K562 (cell line): Measurements from ENCODE around the gene PLA2R1. TPM values are rescaled to one million over a fixed set of nuclear protein-coding genes. Genes with fewer than 3 reads are reported as not detected.
A peak's percentile ranks its signal among the peaks of the same experiment; 100 is the strongest.

Experiments used
- CBFA2T3 ChIP-seq: fragments of 450-650 bp; IDR thresholded peaks from 2 replicates; pipeline ENCODE4 v1.6.1; 2017
- EWSR1 ChIP-seq: fragments of 450-650 bp; IDR thresholded peaks from 2 replicates; pipeline ENCODE4 v1.6.1; 2018; ENCODE audit warnings: borderline replicate concordance, mild to moderate bottlenecking, low read depth, moderate library complexity; ENCODE audit not compliant: partially characterized antibody
- HIVEP1 ChIP-seq: fragments of 250-450 bp; sonication (Bioruptor Pico); IDR thresholded peaks from 2 replicates; pipeline ENCODE4 v1.4.0; 2020; ENCODE audit warnings: mild to moderate bottlenecking
- ILK ChIP-seq: fragments of 450-650 bp; IDR thresholded peaks from 2 replicates; pipeline ENCODE4 v1.6.1; 2016; ENCODE audit warnings: missing genetic modification characterization, low read depth, mild to moderate bottlenecking, missing compliant biosample characterization, moderate library complexity, borderline replicate concordance
- IRF2 ChIP-seq: sonication (generic); formaldehyde crosslinking; IDR thresholded peaks from 2 replicates; pipeline ENCODE4 v1.8.1; 2022; ENCODE audit warnings: mild to moderate bottlenecking, missing genetic modification reagents
- MED1 ChIP-seq: sonication (generic); formaldehyde crosslinking; IDR thresholded peaks from 2 replicates; pipeline ENCODE4 v1.8.1; 2023; ENCODE audit warnings: missing genetic modification reagents, borderline replicate concordance
- PHTF2 ChIP-seq: fragments of 250-450 bp; sonication (Bioruptor Pico); IDR thresholded peaks from 2 replicates; pipeline ENCODE4 v1.5.0; 2021; ENCODE audit warnings: mild to moderate bottlenecking
- PREB ChIP-seq: sonication (generic); formaldehyde crosslinking; IDR thresholded peaks from 2 replicates; pipeline ENCODE4 v1.8.1; 2023; ENCODE audit warnings: mild to moderate bottlenecking, missing genetic modification reagents
- PRMT5 ChIP-seq: sonication (generic); formaldehyde crosslinking; IDR thresholded peaks from 2 replicates; pipeline ENCODE4 v1.5.0; 2020; ENCODE audit warnings: missing genetic modification reagents
- REST ChIP-seq, 2 experiments: fragments of 450-650 bp; formaldehyde crosslinking in 1 of 2; IDR thresholded peaks; 2 replicates each; pipeline versions ENCODE4 v1.4.0 to v1.6.1; 2014 to 2020; ENCODE audit warnings: mild to moderate bottlenecking in 2 of 2, borderline replicate concordance in 1 of 2, low read depth in 1 of 2
- SMAD1 ChIP-seq: fragments of 150-350 bp; IDR thresholded peaks from 2 replicates; pipeline ENCODE4 v1.6.1; 2014; ENCODE audit warnings: low read length, low read depth; ENCODE audit not compliant: partially characterized antibody
- TAF9B ChIP-seq: fragments of 450-650 bp; IDR thresholded peaks from 2 replicates; pipeline ENCODE4 v1.6.1; 2018; ENCODE audit warnings: mild to moderate bottlenecking; ENCODE audit not compliant: partially characterized antibody
- ZFPM2 ChIP-seq: fragments of 250-450 bp; sonication (Bioruptor Pico); IDR thresholded peaks from 2 replicates; pipeline ENCODE4 v1.5.1; 2022; ENCODE audit warnings: mild to moderate bottlenecking
- ZFX ChIP-seq: sonication (generic); formaldehyde crosslinking; IDR thresholded peaks from 2 replicates; pipeline ENCODE4 v1.8.0; 2022; ENCODE audit warnings: mild to moderate bottlenecking, missing genetic modification reagents, moderate library complexity
- polyA plus RNA-seq, 8 experiments: library from polyadenylated mRNA; depleted of rRNA in 4 of 8; stranded (reverse) in 5 of 8; unstranded in 3 of 8; fragments of >200 nt; fragmentation: Nextera tagmentation in 2 of 8; fragmentation: Illumina TruSeq in 1 of 8; extraction: Ambion mirVana in 2 of 8; extraction: Trizol in 1 of 8; gene quantifications; 2 replicates each; pipeline versions ENCODE4 v1.2.1 to v1.2.3, GENCODE V29; 2011 to 2014; ENCODE audit warnings: inconsistent platforms in 1 of 8, missing spikeins in 1 of 8
- total RNA-seq, 7 experiments: library from RNA; depleted of rRNA in 6 of 7; stranded (reverse); fragments of >200 nt in 6 of 7; fragmentation: Illumina TruSeq in 2 of 7; extraction: Trizol in 2 of 7; gene quantifications; 2 replicates each; pipeline versions ENCODE4 v1.2.1 to v1.2.3, GENCODE V29; 2011 to 2021; ENCODE audit warnings: low replicate concordance in 1 of 7
- TF ChIP-seq, protein P1 (sequence below): fragments of 450-650 bp; formaldehyde crosslinking; IDR thresholded peaks from 2 replicates; pipeline ENCODE4 v1.4.0; 2022; ENCODE audit warnings: mild to moderate bottlenecking, moderate library complexity
- TF ChIP-seq, protein P2 (sequence below), 3 experiments: IDR thresholded peaks in 2 of 3; conservative IDR thresholded peaks in 1 of 3; 2 replicates each; pipeline ENCODE4 v1.5.1; 2011 to 2012; ENCODE audit warnings: low read length in 3 of 3, mild to moderate bottlenecking in 3 of 3, control low read depth in 2 of 3, improper control_type of control experiment in 1 of 3, inconsistent platforms in 1 of 3, low read depth in 1 of 3, mixed read lengths in 1 of 3, moderate library complexity in 1 of 3; ENCODE audit not compliant: insufficient read depth in 2 of 3

Gene PLA2R1
- total and polyA plus RNA-seq, 9 of the 15 experiments (the other 6 are each of a cell fraction or from before 2014, with no cell fraction given): not detected

DNA sequence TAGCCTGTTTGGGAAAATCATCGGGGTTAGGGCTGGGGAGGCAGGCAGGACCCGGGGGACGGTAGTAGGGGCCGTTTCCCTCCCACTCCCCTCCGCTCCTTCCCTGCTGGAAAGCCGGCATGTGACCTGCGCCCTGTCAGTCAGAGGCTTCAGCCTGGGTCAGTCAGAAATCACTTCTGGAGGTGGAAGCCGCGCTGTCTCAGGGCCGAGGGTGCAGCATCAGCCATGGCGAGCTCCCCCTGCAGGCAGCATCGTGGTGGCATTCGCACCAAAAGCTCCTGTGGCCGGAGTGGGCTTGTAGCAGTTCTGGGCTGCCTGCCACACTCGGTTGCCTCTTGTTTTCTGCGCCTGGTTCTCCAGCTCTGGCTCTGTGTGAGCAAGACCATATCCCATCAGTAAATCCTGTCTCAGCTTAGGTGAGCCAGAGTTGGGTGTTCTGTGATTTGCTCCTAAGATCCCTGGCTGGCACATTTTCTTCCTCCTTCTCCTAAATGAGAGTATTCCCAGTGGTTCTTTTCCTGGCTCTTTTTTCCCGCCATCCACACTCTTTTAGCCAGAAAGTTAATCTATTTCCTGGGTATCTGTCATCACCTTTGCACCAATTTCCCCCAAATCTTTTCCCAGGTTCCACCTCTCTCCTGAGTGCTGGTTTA is 140.5 kb downstream of the PLA2R1 start (continued):
- no peak for TF ChIP-seq PREB (CRISPR knock-in tag)
- no peak for TF ChIP-seq EWSR1
- TF ChIP-seq PHTF2 (CRISPR knock-in tag): no peak
- no peak for TF ChIP-seq ZFPM2
- TF ChIP-seq, protein P1, sequence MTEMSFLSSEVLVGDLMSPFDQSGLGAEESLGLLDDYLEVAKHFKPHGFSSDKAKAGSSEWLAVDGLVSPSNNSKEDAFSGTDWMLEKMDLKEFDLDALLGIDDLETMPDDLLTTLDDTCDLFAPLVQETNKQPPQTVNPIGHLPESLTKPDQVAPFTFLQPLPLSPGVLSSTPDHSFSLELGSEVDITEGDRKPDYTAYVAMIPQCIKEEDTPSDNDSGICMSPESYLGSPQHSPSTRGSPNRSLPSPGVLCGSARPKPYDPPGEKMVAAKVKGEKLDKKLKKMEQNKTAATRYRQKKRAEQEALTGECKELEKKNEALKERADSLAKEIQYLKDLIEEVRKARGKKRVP: no peak
- no peak for TF ChIP-seq SMAD1
- TF ChIP-seq ZFX (CRISPR knock-in tag): no peak
- no peak for TF ChIP-seq ILK
- TF ChIP-seq TAF9B: no peak
- TF ChIP-seq REST (IDR thresholded peaks at IDR 0.05; ENCODE audit: borderline replicate concordance): peak; percentile 31; the same call in 1 of the 2 replicates
- TF ChIP-seq REST (CRISPR knock-in tag; IDR thresholded peaks at IDR 0.05; ENCODE audit: low read depth): no peak
- no peak for TF ChIP-seq PRMT5 (CRISPR knock-in tag)
- TF ChIP-seq, protein P2, sequence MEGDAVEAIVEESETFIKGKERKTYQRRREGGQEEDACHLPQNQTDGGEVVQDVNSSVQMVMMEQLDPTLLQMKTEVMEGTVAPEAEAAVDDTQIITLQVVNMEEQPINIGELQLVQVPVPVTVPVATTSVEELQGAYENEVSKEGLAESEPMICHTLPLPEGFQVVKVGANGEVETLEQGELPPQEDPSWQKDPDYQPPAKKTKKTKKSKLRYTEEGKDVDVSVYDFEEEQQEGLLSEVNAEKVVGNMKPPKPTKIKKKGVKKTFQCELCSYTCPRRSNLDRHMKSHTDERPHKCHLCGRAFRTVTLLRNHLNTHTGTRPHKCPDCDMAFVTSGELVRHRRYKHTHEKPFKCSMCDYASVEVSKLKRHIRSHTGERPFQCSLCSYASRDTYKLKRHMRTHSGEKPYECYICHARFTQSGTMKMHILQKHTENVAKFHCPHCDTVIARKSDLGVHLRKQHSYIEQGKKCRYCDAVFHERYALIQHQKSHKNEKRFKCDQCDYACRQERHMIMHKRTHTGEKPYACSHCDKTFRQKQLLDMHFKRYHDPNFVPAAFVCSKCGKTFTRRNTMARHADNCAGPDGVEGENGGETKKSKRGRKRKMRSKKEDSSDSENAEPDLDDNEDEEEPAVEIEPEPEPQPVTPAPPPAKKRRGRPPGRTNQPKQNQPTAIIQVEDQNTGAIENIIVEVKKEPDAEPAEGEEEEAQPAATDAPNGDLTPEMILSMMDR (IDR thresholded peaks at IDR 0.05 in 2 of 3, conservative IDR thresholded peaks at IDR 0.05 in 1 of 3; ENCODE audit: insufficient read depth in 2 of 3, low read depth in 1 of 3, low read length in 3 of 3): peak; percentile 77 to 86 (median 77)
- TF ChIP-seq HIVEP1 (CRISPR knock-in tag): no peak
- no peak for TF ChIP-seq MED1 (CRISPR knock-in tag)
- TF ChIP-seq IRF2: no peak
- TF ChIP-seq CBFA2T3: no peak
